Mesenteric fat pad (tissue), 1 donor: ENCODE measurements around the gene ETV1. TPM values are rescaled to one million over a fixed set of nuclear protein-coding genes. Genes with fewer than 3 reads are reported as not detected.

Experiments used
- DNase-seq: peaks from one replicate; pipeline ENCODE4 v3.0.0-alpha.2; 2020; ENCODE audit warnings: low spot score
- long read RNA-seq: library from polyadenylated mRNA; unstranded; transcript quantifications from one replicate; pipeline ENCODE4 v2.0.0, GENCODE V29; 2020
- total RNA-seq: library from RNA; stranded (reverse); fragmentation: NEBNext Ultra II Directional; extraction: Animal tissue kit (Norgen Biotek cat#: 25700); gene quantifications from one replicate; pipeline ENCODE4 v1.2.1, GENCODE V29; 2021
- donor health status: DM: yes; HTN: yes; CAD: no.

ETV1 gene
- 5.7 TPM for total RNA-seq
- long read RNA-seq, partial matches to known transcripts = 0 of 2 reads
- long read RNA-seq, other reads (novel, unspliced or antisense) = 0 of 2 reads

- DNase-seq = no peak
These were observed at the start of gene ETV1 for GRCh38 chr7:13989126-13989948. Gene ETV1, minus strand, starts transcription at chr7:13989666. Its CDS starts 614 bp downstream, at chr7:13989052.

- no peak for DNase-seq
These were observed 34.9 kb upstream of the ETV1 start for GRCh38 chr7:14024406-14024805.

GRCh38 chr7:14023838-14024237 lies 34.4 kb upstream of the ETV1 start:
- DNase-seq = no peak

DNA sequence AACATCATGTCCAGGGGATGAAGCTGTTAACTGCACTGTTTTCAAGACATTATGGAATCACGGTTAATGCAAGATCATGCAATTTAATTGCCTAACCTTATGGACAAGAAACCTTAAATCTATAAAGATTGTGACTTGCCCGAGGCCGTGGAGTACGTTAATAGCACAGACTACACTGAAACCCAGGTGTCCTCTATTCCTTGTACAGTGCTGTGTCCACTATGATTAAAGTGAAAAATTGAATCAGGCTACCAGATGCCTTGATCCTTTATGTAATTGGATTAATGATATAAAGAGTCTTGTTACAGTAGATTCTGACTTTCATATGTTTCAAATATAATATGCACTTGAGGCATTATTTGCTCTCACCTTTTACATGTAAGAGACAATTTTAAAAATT lies 33.9 kb upstream of the ETV1 start:
- no peak for DNase-seq

DNA sequence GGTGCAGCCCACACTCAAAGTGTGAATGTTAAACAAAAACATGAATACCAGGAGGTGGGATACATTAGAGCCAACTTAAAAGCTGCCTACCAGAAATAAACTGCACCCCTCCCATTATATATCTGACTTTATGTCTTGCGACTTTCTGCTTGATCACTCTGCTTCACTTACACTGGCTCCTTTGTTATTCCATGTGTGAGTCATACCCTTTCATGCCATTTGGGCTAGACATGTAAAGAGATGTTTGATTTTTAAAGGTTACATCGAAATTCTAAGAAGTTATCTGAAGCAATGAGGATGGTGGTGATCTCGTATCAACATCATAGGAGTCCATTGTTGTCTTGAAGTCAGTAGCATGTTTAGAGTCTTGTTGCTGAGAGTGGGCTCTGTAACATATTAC lies 31.6 kb upstream of the ETV1 start:
- DNase-seq = no peak

DNA sequence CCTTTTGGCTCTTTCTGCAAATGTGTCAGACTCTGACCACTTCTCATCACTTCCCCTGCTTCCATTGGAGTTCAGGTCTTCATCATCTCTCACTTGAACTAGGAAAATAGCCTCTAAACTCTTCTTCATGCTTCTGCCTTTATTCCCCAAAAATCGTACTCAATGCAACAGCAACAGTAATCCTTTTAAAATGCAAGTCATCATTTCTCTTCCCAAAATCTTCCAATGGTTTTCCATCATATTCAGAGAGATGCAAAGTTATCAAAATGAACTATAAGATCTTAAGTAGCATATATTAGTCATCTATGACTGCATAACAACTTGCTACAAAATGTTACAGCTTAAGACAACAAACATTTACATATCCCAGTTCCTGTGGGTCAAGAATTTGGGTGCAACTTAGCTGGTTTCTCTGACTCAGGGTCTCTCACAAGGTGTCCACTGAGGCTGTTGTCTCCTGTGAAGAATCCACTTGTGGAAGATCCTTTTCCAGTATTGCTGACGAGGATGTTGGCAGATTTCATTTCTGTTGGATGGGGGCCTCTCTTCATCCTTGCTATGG lies 31.0 kb upstream of the ETV1 start:
- no peak for DNase-seq

- DNase-seq = no peak
These were observed 29.3 kb upstream of the ETV1 start for GRCh38 chr7:14018751-14019150.

DNA sequence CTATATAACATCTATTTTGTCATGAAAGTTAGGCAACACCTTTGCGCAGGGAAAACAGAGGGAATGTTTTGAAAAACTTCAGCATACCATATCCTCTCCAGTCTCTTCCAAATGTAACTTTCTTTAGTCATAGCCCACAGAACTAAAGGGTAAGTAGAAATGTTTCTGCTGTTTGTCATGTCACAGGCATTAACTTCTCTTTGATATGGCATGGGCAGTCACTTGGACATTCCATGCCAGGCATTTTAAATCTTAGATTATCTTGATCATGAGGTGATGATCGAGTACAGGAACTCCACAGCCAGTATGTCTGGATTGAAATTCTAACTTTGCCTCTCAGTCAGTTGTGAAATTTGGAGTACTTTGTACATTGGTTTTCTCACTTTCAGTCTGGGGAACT lies 27.5 kb upstream of the ETV1 start:
- no peak for DNase-seq

DNA sequence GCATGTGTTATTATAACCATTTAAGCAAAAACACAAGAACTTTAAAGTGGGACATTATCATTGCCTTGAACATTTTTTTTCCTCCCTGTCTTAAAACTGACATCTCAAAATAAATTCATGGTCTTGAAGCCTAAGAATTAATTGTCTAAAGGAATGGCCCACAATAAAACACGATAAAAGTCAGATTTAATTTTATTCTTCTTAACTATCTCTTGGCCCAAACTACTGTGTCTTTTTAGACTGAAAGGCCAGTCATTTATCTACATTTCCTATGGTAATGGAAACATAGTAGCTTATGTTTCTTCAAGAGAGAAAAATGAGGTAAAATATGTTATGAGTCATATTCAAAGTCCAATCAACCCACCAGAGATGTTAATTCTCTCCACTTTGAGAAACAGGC lies 24.4 kb upstream of the ETV1 start:
- DNase-seq = no peak

DNA sequence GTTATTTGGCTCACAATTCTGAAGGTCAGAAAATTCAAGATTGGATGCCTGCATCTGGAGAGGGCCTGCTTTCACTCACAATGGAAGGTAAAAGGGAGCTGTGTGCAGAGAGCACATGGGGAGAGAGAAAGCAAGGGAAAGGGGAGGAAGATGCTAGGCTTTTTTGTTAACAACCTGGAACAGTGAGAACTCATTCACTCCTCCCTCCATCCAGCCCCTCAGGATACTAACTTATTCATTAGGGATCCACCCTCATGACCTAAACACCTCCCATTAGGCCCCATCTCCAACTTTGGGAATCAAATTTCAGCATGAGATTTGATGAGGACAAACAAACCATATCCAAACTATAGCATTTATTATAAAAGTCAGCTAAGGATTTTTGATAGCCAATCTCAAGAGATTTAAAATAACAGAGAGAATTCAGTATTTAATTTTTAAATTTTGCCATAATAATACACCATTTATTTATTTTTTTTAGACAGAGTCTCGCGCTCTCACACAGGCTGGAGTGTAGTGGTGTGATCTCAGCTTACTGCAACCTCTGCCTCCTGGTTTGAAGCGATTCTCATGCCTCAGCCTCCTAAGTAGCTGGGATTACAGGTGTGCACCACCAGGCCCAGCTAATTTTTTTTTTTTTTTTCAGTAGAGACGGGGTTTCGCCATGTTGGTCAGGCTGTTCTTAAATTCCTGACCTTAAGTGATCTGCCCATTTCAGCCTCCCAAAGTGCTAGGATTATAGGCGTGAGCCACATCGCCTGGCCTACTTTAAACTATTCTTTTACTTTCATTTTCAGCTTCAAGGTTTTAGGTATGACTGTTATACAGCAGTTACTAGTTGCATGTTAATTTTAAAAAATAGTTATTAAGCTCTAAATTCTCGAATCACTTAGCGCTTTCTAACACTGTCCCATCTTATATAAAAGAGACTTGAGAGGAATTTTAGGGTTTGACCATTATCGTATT lies 20.3 kb upstream of the ETV1 start:
- DNase-seq = no peak

- DNase-seq = no peak
These were observed 11.7 kb upstream of the ETV1 start for GRCh38 chr7:14001139-14001538.

- DNase-seq = no peak
These were observed 10.8 kb upstream of the ETV1 start for GRCh38 chr7:14000247-14000646.

DNA sequence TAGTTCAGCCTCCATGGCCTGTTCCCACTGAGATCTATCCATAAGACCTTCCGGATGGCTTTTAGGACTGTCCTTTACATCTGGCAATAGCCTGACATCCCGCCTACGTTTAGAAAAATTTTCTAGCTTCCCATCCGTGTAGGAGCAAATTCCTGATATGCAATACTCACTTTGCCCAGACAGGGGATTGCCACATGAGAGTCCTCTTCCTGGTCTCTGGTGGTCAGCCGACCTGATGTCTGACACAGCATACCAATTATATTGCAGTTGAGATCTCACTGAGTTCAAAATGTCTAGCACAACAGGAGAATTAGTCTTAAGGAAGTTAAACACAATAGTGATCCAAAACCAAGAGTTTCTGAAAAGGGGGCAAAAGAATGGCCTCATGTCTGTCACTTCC lies 9.4 kb upstream of the ETV1 start:
- no peak for DNase-seq

DNA sequence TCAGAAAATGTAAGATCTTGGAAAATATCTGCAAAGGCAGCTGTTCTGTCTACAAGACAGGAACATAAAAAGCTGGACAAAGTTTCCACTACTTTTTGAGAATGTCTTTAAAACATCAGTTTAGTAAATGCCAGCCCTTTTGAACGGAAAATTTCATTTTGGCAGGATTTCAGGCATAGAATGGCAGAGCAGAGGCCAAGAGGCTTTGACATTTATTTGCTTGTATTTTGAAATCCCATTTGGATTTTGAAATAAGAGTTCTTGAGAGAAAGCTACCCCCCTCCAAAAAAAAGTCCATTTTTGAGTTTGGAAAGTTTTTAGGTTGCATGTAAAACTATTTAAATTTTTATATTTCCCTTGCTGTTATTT lies 3.1 kb upstream of the ETV1 start:
- DNase-seq = no peak

DNA sequence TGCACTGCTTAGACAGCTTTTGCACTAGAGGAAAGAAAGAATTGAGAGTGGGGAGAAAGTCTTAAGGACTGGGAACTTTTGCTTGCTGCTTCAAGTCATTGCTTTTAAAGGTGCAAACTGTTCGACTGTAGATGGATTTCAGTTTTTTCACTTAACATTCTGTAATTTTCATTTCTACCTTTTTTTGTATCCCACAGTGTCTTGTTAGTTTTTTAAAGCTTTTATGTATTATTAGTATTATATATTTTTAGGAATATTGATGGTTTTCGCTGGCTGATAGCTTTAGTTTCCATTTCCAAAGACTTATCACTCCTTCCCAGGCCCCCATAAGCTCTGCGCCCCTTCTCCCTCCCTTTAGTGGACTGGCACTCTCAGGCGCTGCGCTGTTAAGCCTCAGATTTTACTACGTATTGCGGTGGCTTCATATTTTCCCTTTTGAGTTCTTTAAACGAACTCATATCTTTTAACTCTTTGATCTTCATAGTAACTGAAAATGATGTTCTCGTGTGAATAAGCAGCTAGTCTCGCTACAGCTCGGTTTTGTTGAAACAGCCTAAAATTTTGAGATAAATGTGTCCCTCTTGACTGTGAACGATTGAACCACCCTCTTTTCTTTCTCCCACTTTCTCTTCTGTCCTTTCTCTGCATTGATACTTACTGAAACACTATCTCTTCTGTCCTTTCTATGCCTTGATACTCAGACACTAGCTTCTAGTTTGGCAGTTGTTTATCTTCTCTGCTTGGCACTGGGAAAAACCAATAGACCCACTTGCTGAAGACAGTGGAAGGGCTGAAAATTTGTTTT lies 2.5 kb upstream of the ETV1 start:
- no peak for DNase-seq

DNA sequence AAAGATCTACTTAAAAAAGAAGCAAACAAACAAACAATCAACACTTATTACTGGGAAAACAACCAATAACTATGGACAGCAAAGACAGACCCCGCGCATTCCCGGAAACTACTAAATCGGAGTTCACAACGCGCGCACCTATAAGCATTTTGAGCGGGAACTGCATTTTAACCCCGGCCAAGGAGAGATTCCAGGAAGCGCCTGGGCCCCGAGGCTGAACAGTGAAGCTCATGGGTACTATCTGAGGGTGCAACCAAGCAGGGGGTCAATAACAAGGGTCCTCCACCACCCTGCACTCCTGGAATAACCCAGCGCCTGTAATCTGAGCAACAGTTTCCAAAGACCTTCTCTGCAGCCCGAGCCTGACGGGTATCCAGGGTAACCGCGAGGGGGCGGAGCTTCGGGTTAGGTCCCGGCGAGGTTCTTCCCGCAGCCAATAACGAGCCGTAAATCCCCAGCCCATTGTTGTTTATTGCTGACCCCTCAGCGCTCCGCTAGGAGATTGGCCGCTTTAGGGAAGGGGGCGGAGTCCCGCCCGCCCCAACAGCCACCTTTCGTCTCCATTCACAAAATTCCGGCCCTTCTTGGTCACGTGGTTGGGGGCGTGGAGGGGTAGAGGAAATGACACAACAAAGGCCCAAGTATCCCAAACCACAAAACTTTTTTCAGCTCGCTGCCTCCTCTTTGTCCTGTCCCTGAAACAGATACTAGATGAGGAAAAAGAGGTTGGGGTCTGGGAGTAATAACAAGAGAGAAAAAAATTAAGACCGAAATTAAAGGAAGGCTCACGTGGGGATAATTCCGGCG lies 1.7 kb upstream of the ETV1 start:
- DNase-seq = peak; percentile 95

- no peak for DNase-seq
These were observed 985 bp upstream of the ETV1 start for GRCh38 chr7:13990319-13990983.

- DNase-seq = no peak
These were observed 461 bp upstream of the ETV1 start for GRCh38 chr7:13989949-13990305.

GRCh38 chr7:13988731-13989125 lies 738 bp downstream of the ETV1 start:
- DNase-seq = no peak

GRCh38 chr7:13988065-13988464 lies 1.4 kb downstream of the ETV1 start:
- no peak for DNase-seq
